Measurements from ENCODE around the gene GRM1.

The GRM1 gene

GRCh38 chr6:146311079-146311478 lies 282.2 kb downstream of the GRM1 start:
- no peak overlapping the region for H3K27ac ChIP-seq
- no peak for TF ChIP-seq CTCF (conservative IDR thresholded peaks at IDR 0.05)

- no peak for TF ChIP-seq CTCF (conservative IDR thresholded peaks at IDR 0.05)
- no peak overlapping the region for H3K27ac ChIP-seq
Observed at GRCh38 chr6:146312608-146313007, 283.7 kb downstream of the GRM1 start.

- no peak for TF ChIP-seq CTCF (conservative IDR thresholded peaks at IDR 0.05)
- no peak overlapping the region for H3K27ac ChIP-seq
Observed at GRCh38 chr6:146315381-146316174, 286.7 kb downstream of the GRM1 start.

GRCh38 chr6:146316175-146316495 lies 287.3 kb downstream of the GRM1 start:
- no peak overlapping the region for H3K27ac ChIP-seq
- TF ChIP-seq CTCF (conservative IDR thresholded peaks at IDR 0.05): no peak

GRCh38 chr6:146331013-146331412 lies 302.2 kb downstream of the GRM1 start:
- TF ChIP-seq CTCF (conservative IDR thresholded peaks at IDR 0.05): no peak
- H3K27ac ChIP-seq: no peak overlapping the region

- no peak for TF ChIP-seq CTCF (conservative IDR thresholded peaks at IDR 0.05)
- H3K27ac ChIP-seq: no peak overlapping the region
Observed at GRCh38 chr6:146335336-146335735, 306.5 kb downstream of the GRM1 start.

- no peak for TF ChIP-seq CTCF (conservative IDR thresholded peaks at IDR 0.05)
- H3K27ac ChIP-seq: no peak overlapping the region
Observed at GRCh38 chr6:146336191-146336590, 307.3 kb downstream of the GRM1 start.
